ENCODE measurements around the gene INTS12. TPM values are rescaled to one million over a fixed set of nuclear protein-coding genes. Genes with fewer than 3 reads are reported as not detected.

INTS12 gene
- total and polyA plus RNA-seq, 7 donors: 17.7 to 38.8 (median 27.7) TPM

- no peak overlapping the region for H3K27ac ChIP-seq
- no peaks in the 10 kb centered on the region for H3K9me3 ChIP-seq
- H3K27me3 ChIP-seq (ENCODE audit: insufficient read depth in 3 of 3, low read length in 2 of 3): no peaks in the 10 kb centered on the region
- 96 to 97% (median 97%) methylated on average over 3 of the region's 3 CpGs for WGBS, 3 donors
- TF ChIP-seq CTCF (IDR thresholded peaks at IDR 0.05): no peak
- intact Hi-C loops (cut with DNase I): loop anchor here in 1 of 2 donors (10.0 kb wide), 1 partner anchor 136 kb away; no protein-coding TSS in a partner anchor
- ATAC-seq (no peak), DNase-seq (no peak)
- no peaks in the 10 kb centered on the region for H3K36me3 ChIP-seq (ENCODE audit: insufficient read depth in 1 of 2, low read depth in 1 of 2)
- H3K4me3 ChIP-seq: no peak overlapping the region
- H3K4me1 ChIP-seq: no peaks in the 10 kb centered on the region
Observed at GRCh38 chr4:105661028-105661427, 47.5 kb downstream of the INTS12 start.

GRCh38 chr4:105659190-105659589, 49.3 kb downstream of the INTS12 start:
- Histone ChIP-seq H3K36me3 (ENCODE audit: insufficient read depth in 1 of 2, low read depth in 1 of 2) (no peaks in the 10 kb centered on the region), H3K9me3 (no peaks in the 10 kb centered on the region), H3K27ac (no peak overlapping the region), H3K27me3 (ENCODE audit: insufficient read depth in 3 of 3, low read length in 2 of 3) (no peaks in the 10 kb centered on the region), H3K4me3 (no peak overlapping the region), H3K4me1 (no peaks in the 10 kb centered on the region)
- TF ChIP-seq CTCF (IDR thresholded peaks at IDR 0.05): no peak
- ATAC-seq: no peak
- no peak for DNase-seq
- WGBS, 3 donors: 79 to 86% (median 85%) methylated on average over 6 of the region's 6 CpGs
- intact Hi-C loops (cut with DNase I): no loop called here

- Histone ChIP-seq H3K27ac (no peak overlapping the region), H3K4me1 (no peaks in the 10 kb centered on the region), H3K4me3 (no peak overlapping the region), H3K9me3 (no peaks in the 10 kb centered on the region), H3K36me3 (ENCODE audit: insufficient read depth in 1 of 2, low read depth in 1 of 2) (no peaks in the 10 kb centered on the region), H3K27me3 (ENCODE audit: insufficient read depth in 3 of 3, low read length in 2 of 3) (no peaks in the 10 kb centered on the region)
- intact Hi-C loops (cut with DNase I): no loop called here
- ATAC-seq: no peak
- DNase-seq: no peak
- TF ChIP-seq CTCF (IDR thresholded peaks at IDR 0.05): no peak
Observed at GRCh38 chr4:105657117-105657765, 51.2 kb downstream of the INTS12 start.

GRCh38 chr4:105652286-105652888, 56.1 kb downstream of the INTS12 start:
- DNase-seq (no peak), ATAC-seq (no peak)
- no peak overlapping the region for H3K27ac ChIP-seq
- H3K36me3 ChIP-seq (ENCODE audit: insufficient read depth in 1 of 2, low read depth in 1 of 2): no peaks in the 10 kb centered on the region
- no peaks in the 10 kb centered on the region for H3K4me1 ChIP-seq
- WGBS, 3 donors: 70 to 75% (median 74%) methylated on average over 4 of the region's 4 CpGs
- TF ChIP-seq CTCF (IDR thresholded peaks at IDR 0.05): no peak
- no peak overlapping the region for H3K4me3 ChIP-seq
- intact Hi-C loops (cut with DNase I): no loop called here
- H3K27me3 ChIP-seq (ENCODE audit: insufficient read depth in 3 of 3, low read length in 2 of 3): no peaks in the 10 kb centered on the region
- H3K9me3 ChIP-seq: no peaks in the 10 kb centered on the region

GRCh38 chr4:105651884-105652283, 56.6 kb downstream of the INTS12 start:
- intact Hi-C loops (cut with DNase I): no loop called here

More at GRCh38 chr4:105651884-105652283, 56.6 kb downstream of the INTS12 start:
- Histone ChIP-seq H3K4me1 (no peaks in the 10 kb centered on the region), H3K27me3 (ENCODE audit: insufficient read depth in 3 of 3, low read length in 2 of 3) (no peaks in the 10 kb centered on the region), H3K4me3 (no peak overlapping the region), H3K36me3 (ENCODE audit: insufficient read depth in 1 of 2, low read depth in 1 of 2) (no peaks in the 10 kb centered on the region), H3K27ac (no peak overlapping the region), H3K9me3 (no peaks in the 10 kb centered on the region)
- DNase-seq: no peak
- TF ChIP-seq CTCF (IDR thresholded peaks at IDR 0.05): no peak
- no peak for ATAC-seq

Data from psoas muscle (tissue), 8 donors.